ENCODE results near the gene CDK13.

CDK13 gene

DNA sequence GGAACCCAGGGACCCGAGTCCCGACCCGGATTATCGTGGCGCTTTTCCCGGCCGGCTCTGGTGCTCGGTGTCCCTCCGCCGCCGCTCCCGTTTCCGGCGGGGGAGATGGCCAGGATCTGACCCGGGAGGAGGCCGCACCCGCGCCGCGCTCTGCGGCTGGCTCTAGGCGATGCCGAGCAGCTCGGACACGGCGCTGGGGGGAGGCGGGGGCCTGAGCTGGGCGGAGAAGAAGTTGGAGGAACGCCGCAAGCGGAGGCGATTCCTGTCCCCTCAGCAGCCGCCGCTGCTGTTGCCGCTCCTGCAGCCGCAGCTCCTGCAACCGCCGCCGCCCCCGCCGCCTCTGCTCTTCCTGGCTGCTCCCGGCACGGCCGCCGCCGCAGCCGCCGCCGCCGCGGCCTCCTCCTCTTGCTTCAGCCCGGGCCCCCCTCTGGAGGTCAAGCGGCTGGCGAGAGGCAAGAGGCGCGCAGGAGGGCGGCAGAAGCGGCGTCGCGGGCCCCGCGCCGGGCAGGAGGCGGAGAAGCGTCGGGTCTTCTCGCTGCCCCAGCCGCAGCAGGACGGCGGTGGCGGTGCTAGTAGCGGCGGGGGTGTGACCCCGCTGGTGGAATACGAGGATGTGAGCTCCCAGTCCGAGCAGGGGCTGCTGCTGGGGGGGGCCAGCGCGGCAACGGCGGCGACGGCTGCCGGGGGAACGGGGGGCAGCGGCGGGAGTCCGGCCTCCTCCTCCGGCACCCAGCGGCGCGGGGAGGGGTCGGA is 593 bp downstream of the CDK13 start (continued):
- TF ChIP-seq, protein P1, sequence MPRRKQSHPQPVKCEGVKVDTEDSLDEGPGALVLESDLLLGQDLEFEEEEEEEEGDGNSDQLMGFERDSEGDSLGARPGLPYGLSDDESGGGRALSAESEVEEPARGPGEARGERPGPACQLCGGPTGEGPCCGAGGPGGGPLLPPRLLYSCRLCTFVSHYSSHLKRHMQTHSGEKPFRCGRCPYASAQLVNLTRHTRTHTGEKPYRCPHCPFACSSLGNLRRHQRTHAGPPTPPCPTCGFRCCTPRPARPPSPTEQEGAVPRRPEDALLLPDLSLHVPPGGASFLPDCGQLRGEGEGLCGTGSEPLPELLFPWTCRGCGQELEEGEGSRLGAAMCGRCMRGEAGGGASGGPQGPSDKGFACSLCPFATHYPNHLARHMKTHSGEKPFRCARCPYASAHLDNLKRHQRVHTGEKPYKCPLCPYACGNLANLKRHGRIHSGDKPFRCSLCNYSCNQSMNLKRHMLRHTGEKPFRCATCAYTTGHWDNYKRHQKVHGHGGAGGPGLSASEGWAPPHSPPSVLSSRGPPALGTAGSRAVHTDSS (tag by site-specific recombination; IDR thresholded peaks at IDR 0.05): no peak
- TF ChIP-seq ZNF473 (tag by site-specific recombination; IDR thresholded peaks at IDR 0.05) (no peak), ZNF302 (tag by site-specific recombination; IDR thresholded peaks at IDR 0.05; ENCODE audit: low read depth) (no peak), ZNF341 (tag by site-specific recombination; IDR thresholded peaks at IDR 0.05; ENCODE audit: low read depth) (peak; percentile 96), ZIC2 (tag by site-specific recombination; IDR thresholded peaks at IDR 0.05) (peak; percentile 78), ZNF48 (tag by site-specific recombination; IDR thresholded peaks at IDR 0.05) (no peak), ZXDB (tag by site-specific recombination; IDR thresholded peaks at IDR 0.05) (no peak), GLIS1 (tag by site-specific recombination; IDR thresholded peaks at IDR 0.05) (no peak), SCRT1 (tag by site-specific recombination; IDR thresholded peaks at IDR 0.05; ENCODE audit: borderline replicate concordance) (no peak), KLF7 (tag by site-specific recombination; IDR thresholded peaks at IDR 0.05; ENCODE audit: borderline replicate concordance) (no peak), ZNF274 (IDR thresholded peaks at IDR 0.05; ENCODE audit: low read length) (no peak), ZNF274 (tag by site-specific recombination; IDR thresholded peaks at IDR 0.05; ENCODE audit: borderline replicate concordance) (no peak), ZNF701 (tag by site-specific recombination; IDR thresholded peaks at IDR 0.05) (no peak), ZNF544 (tag by site-specific recombination; IDR thresholded peaks at IDR 0.05) (no peak), ZNF292 (tag by site-specific recombination; IDR thresholded peaks at IDR 0.05; ENCODE audit: borderline replicate concordance, low read depth) (no peak), ZNF133 (tag by site-specific recombination; IDR thresholded peaks at IDR 0.05) (no peak), ZNF521 (tag by site-specific recombination; IDR thresholded peaks at IDR 0.05) (no peak), ZBTB21 (tag by site-specific recombination; IDR thresholded peaks at IDR 0.05) (no peak), ZNF843 (tag by site-specific recombination; IDR thresholded peaks at IDR 0.05) (no peak), GLIS2 (tag by site-specific recombination; IDR thresholded peaks at IDR 0.05) (peak; percentile 88), ZNF239 (tag by site-specific recombination; IDR thresholded peaks at IDR 0.05) (no peak), ZNF792 (tag by site-specific recombination; IDR thresholded peaks at IDR 0.05) (no peak), ZNF202 (tag by site-specific recombination; IDR thresholded peaks at IDR 0.05; ENCODE audit: borderline replicate concordance) (no peak), ZNF629 (tag by site-specific recombination; IDR thresholded peaks at IDR 0.05) (no peak), ZNF350 (tag by site-specific recombination; IDR thresholded peaks at IDR 0.05) (no peak), ZNF324 (tag by site-specific recombination; IDR thresholded peaks at IDR 0.05) (no peak)
- TF ChIP-seq, protein P2, sequence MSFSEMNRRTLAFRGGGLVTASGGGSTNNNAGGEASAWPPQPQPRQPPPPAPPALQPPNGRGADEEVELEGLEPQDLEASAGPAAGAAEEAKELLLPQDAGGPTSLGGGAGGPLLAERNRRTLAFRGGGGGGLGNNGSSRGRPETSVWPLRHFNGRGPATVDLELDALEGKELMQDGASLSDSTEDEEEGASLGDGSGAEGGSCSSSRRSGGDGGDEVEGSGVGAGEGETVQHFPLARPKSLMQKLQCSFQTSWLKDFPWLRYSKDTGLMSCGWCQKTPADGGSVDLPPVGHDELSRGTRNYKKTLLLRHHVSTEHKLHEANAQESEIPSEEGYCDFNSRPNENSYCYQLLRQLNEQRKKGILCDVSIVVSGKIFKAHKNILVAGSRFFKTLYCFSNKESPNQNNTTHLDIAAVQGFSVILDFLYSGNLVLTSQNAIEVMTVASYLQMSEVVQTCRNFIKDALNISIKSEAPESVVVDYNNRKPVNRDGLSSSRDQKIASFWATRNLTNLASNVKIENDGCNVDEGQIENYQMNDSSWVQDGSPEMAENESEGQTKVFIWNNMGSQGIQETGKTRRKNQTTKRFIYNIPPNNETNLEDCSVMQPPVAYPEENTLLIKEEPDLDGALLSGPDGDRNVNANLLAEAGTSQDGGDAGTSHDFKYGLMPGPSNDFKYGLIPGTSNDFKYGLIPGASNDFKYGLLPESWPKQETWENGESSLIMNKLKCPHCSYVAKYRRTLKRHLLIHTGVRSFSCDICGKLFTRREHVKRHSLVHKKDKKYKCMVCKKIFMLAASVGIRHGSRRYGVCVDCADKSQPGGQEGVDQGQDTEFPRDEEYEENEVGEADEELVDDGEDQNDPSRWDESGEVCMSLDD (tag by site-specific recombination; IDR thresholded peaks at IDR 0.05): 0 out of 2 replicates have a peak, but pooled peaks have one; percentile 3
- TF ChIP-seq, protein P3, sequence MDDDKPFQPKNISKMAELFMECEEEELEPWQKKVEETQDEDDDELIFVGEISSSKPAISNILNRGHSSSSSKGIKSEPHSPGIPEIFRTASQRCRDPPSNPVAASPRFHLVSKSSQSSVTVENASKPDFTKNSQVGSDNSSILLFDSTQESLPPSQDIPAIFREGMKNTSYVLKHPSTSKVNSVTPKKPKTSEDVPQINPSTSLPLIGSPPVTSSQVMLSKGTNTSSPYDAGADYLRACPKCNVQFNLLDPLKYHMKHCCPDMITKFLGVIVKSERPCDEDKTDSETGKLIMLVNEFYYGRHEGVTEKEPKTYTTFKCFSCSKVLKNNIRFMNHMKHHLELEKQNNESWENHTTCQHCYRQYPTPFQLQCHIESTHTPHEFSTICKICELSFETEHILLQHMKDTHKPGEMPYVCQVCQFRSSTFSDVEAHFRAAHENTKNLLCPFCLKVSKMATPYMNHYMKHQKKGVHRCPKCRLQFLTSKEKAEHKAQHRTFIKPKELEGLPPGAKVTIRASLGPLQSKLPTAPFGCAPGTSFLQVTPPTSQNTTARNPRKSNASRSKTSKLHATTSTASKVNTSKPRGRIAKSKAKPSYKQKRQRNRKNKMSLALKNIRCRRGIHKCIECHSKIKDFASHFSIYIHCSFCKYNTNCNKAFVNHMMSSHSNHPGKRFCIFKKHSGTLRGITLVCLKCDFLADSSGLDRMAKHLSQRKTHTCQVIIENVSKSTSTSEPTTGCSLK (tag by site-specific recombination; IDR thresholded peaks at IDR 0.05): no peak
- TF ChIP-seq, protein P4, sequence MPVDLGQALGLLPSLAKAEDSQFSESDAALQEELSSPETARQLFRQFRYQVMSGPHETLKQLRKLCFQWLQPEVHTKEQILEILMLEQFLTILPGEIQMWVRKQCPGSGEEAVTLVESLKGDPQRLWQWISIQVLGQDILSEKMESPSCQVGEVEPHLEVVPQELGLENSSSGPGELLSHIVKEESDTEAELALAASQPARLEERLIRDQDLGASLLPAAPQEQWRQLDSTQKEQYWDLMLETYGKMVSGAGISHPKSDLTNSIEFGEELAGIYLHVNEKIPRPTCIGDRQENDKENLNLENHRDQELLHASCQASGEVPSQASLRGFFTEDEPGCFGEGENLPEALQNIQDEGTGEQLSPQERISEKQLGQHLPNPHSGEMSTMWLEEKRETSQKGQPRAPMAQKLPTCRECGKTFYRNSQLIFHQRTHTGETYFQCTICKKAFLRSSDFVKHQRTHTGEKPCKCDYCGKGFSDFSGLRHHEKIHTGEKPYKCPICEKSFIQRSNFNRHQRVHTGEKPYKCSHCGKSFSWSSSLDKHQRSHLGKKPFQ (tag by site-specific recombination; IDR thresholded peaks at IDR 0.05): no peak
- TF ChIP-seq, protein P5, sequence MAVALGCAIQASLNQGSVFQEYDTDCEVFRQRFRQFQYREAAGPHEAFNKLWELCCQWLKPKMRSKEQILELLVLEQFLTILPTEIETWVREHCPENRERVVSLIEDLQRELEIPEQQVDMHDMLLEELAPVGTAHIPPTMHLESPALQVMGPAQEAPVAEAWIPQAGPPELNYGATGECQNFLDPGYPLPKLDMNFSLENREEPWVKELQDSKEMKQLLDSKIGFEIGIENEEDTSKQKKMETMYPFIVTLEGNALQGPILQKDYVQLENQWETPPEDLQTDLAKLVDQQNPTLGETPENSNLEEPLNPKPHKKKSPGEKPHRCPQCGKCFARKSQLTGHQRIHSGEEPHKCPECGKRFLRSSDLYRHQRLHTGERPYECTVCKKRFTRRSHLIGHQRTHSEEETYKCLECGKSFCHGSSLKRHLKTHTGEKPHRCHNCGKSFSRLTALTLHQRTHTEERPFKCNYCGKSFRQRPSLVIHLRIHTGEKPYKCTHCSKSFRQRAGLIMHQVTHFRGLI (tag by site-specific recombination; IDR thresholded peaks at IDR 0.05): no peak
- TF ChIP-seq, protein P6, sequence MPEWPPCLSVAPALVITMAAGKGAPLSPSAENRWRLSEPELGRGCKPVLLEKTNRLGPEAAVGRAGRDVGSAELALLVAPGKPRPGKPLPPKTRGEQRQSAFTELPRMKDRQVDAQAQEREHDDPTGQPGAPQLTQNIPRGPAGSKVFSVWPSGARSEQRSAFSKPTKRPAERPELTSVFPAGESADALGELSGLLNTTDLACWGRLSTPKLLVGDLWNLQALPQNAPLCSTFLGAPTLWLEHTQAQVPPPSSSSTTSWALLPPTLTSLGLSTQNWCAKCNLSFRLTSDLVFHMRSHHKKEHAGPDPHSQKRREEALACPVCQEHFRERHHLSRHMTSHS (tag by site-specific recombination; IDR thresholded peaks at IDR 0.05): no peak
